Stomach (tissue), 4 donors: ENCODE data around the gene MAST4.

Experiments
- CTCF ChIP-seq, 7 experiments: fragments of 450-650 bp in 4 of 7; fragments of 200-600 bp in 3 of 7; sonication (generic) in 3 of 7; IDR thresholded peaks; one replicate each; pipeline ENCODE4 v1.5.1; 2016 to 2019; ENCODE audit warnings: antibody characterized with exemption in 7 of 7, control low read depth in 2 of 7, mild to moderate bottlenecking in 1 of 7
- POLR2A ChIP-seq, 4 donors: fragments of 450-650 bp; IDR thresholded peaks; one replicate each; pipeline ENCODE4 v1.6.1; 2016; ENCODE audit warnings: antibody characterized with exemption in 4 of 4, control low read depth in 2 of 4, mild to moderate bottlenecking in 1 of 4, moderate library complexity in 1 of 4

DNA sequence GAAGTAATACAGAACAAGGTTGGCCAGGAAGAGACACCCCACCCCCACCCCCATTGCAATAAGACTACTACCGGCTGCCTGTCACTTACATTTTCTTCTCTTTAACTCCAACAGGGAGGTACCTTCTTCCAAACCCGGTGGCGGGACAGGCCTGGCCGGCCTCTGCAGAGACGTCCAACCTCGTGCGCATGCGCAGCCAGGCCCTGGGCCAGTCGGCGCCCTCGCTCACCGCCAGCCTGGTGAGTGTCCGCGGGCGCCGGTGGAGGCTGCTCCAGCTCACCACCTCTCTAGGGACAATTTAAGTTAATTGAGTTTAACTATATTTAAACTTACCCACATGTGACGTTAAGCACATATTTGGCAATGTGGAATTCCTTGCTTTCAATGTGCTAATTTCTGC lies 192.4 kb downstream of the MAST4 start:
- TF ChIP-seq CTCF (IDR thresholded peaks at IDR 0.05) = no peak
- no peak for TF ChIP-seq POLR2A (IDR thresholded peaks at IDR 0.05)
